Sigmoid colon (tissue), 4 donors: ENCODE measurements around the gene TOP3A.

Experiments used
- POLR2AphosphoS5 ChIP-seq, 4 donors: sonication (generic); formaldehyde crosslinking; IDR thresholded peaks; one replicate each; pipeline ENCODE4 v1.6.1; 2017; ENCODE audit warnings: antibody characterized with exemption in 4 of 4
- TF ChIP-seq, protein P1 (sequence below), 4 experiments: fragments of 450-650 bp in 3 of 4; fragments of 200-600 bp in 1 of 4; IDR thresholded peaks; one replicate each; pipeline ENCODE4 v1.5.1; 2016 to 2019; ENCODE audit warnings: antibody characterized with exemption in 4 of 4, mild to moderate bottlenecking in 3 of 4, moderate library complexity in 2 of 4

GRCh38 chr17:18339933-18340332 lies 25.1 kb upstream of the TOP3A start:
- TF ChIP-seq, protein P1, sequence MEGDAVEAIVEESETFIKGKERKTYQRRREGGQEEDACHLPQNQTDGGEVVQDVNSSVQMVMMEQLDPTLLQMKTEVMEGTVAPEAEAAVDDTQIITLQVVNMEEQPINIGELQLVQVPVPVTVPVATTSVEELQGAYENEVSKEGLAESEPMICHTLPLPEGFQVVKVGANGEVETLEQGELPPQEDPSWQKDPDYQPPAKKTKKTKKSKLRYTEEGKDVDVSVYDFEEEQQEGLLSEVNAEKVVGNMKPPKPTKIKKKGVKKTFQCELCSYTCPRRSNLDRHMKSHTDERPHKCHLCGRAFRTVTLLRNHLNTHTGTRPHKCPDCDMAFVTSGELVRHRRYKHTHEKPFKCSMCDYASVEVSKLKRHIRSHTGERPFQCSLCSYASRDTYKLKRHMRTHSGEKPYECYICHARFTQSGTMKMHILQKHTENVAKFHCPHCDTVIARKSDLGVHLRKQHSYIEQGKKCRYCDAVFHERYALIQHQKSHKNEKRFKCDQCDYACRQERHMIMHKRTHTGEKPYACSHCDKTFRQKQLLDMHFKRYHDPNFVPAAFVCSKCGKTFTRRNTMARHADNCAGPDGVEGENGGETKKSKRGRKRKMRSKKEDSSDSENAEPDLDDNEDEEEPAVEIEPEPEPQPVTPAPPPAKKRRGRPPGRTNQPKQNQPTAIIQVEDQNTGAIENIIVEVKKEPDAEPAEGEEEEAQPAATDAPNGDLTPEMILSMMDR (IDR thresholded peaks at IDR 0.05) = no peak
- no peak for TF ChIP-seq POLR2AphosphoS5 (IDR thresholded peaks at IDR 0.05)
